ENCODE measurements around the gene BOD1L1.
A peak's percentile ranks its signal among the peaks of the same experiment; 100 is the strongest.

The BOD1L1 gene

DNA sequence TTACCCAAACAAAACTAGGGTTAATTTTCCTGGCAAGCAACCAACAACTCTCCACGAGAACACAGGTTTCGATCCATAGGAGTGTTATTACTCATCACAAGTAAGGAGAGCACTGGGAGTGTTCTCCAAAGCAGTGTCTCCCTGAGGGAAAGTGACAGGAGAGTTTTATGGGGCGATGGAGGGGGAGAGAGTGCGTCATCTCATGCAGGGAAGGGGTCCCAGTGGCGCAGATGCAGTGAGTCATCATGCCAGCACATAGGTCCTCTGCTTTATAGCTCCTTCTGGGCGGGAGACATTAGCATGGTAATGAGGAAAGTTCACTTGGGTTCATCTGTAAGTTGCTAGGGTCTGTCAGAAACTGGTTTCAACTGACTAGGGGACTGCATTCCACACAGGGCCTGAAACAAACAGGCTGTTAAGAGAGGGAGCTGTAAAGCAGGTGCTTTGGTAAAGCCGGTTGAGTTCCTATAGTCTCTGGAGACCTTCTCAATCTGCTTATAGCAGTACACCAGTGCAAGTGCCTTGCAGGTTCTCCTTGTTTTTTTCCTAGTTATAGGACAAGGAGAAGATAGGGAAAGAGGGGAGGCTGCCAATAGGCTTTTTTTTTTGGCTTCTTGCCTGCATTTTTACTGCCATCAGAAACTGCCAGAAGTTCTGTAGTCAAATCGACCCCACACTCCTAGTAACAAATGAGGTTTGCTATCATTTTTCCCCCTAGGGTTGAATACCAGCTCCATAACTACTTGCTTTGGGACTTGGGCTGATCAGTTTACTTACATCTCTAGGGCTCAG, 12.8 kb upstream of the BOD1L1 start (continued):
- TF ChIP-seq ZNF423 (tag by site-specific recombination; IDR thresholded peaks at IDR 0.05) = 0 out of 2 replicates have a peak, but pooled peaks have one; percentile 41
- TF ChIP-seq RBAK (tag by site-specific recombination; IDR thresholded peaks at IDR 0.05) = no peak
- no peak for TF ChIP-seq ZNF112 (tag by site-specific recombination; IDR thresholded peaks at IDR 0.05)
- TF ChIP-seq ZBTB44 (tag by site-specific recombination; IDR thresholded peaks at IDR 0.05) = peak; percentile 78
- TF ChIP-seq MZF1 (tag by site-specific recombination; IDR thresholded peaks at IDR 0.05; ENCODE audit: borderline replicate concordance) = no peak
- TF ChIP-seq, protein P1, sequence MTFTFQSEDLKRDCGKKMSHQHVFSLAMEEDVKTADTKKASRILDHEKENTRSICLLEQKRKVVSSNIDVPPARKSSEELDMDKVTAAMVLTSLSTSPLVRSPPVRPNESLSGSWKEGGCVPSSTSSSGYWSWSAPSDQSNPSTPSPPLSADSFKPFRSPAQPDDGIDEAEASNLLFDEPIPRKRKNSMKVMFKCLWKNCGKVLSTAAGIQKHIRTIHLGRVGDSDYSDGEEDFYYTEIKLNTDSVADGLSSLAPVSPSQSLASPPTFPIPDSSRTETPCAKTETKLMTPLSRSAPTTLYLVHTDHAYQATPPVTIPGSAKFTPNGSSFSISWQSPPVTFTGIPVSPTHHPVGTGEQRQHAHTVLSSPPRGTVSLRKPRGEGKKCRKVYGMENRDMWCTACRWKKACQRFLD (tag by site-specific recombination; IDR thresholded peaks at IDR 0.05) = no peak
- TF ChIP-seq ZNF266 (tag by site-specific recombination; IDR thresholded peaks at IDR 0.05; ENCODE audit: low read depth) = no peak
- TF ChIP-seq ZNF426 (tag by site-specific recombination; IDR thresholded peaks at IDR 0.05) = no peak
- TF ChIP-seq ZNF280C (tag by site-specific recombination; IDR thresholded peaks at IDR 0.05) = no peak
- TF ChIP-seq ZNF292 (tag by site-specific recombination; IDR thresholded peaks at IDR 0.05; ENCODE audit: borderline replicate concordance, low read depth) = no peak
- no peak for TF ChIP-seq ZBTB7A (tag by site-specific recombination; IDR thresholded peaks at IDR 0.05; ENCODE audit: low read depth)
- peak; percentile 83 for TF ChIP-seq ZBTB1 (tag by site-specific recombination; IDR thresholded peaks at IDR 0.05)
- peak; percentile 69; the same call in 1 of the 2 replicates for TF ChIP-seq ZNF76 (tag by site-specific recombination; IDR thresholded peaks at IDR 0.05; ENCODE audit: borderline replicate concordance, low read depth)
- TF ChIP-seq KLF7 (tag by site-specific recombination; IDR thresholded peaks at IDR 0.05; ENCODE audit: borderline replicate concordance) = no peak
- TF ChIP-seq ZNF571 (tag by site-specific recombination; IDR thresholded peaks at IDR 0.05) = no peak
- no peak for TF ChIP-seq ZNF488 (tag by site-specific recombination; IDR thresholded peaks at IDR 0.05)
- no peak for TF ChIP-seq ZNF701 (tag by site-specific recombination; IDR thresholded peaks at IDR 0.05)
- TF ChIP-seq ZNF549 (tag by site-specific recombination; IDR thresholded peaks at IDR 0.05) = no peak
- no peak for TF ChIP-seq ZNF560 (tag by site-specific recombination; IDR thresholded peaks at IDR 0.05; ENCODE audit: borderline replicate concordance)
- TF ChIP-seq ZNF132 (tag by site-specific recombination; IDR thresholded peaks at IDR 0.05; ENCODE audit: borderline replicate concordance) = no peak
- TF ChIP-seq ZNF830 (tag by site-specific recombination; IDR thresholded peaks at IDR 0.05; ENCODE audit: low read depth) = no peak
- no peak for TF ChIP-seq ZNF354C (tag by site-specific recombination; IDR thresholded peaks at IDR 0.05; ENCODE audit: borderline replicate concordance, low read depth)
- TF ChIP-seq REPIN1 (tag by site-specific recombination; IDR thresholded peaks at IDR 0.05; ENCODE audit: low read depth) = no peak
- no peak for TF ChIP-seq ZNF792 (tag by site-specific recombination; IDR thresholded peaks at IDR 0.05)
- TF ChIP-seq ZSCAN16 (tag by site-specific recombination; IDR thresholded peaks at IDR 0.05) = 0 out of 2 replicates have a peak, but pooled peaks have one; percentile 17
- TF ChIP-seq ZNF654 (tag by site-specific recombination; IDR thresholded peaks at IDR 0.05; ENCODE audit: low read depth) = no peak
- TF ChIP-seq ZNF473 (tag by site-specific recombination; IDR thresholded peaks at IDR 0.05) = no peak
- no peak for TF ChIP-seq ZNF530 (tag by site-specific recombination; IDR thresholded peaks at IDR 0.05; ENCODE audit: low read depth)
- no peak for TF ChIP-seq ZNF23 (tag by site-specific recombination; IDR thresholded peaks at IDR 0.05; ENCODE audit: borderline replicate concordance)
- TF ChIP-seq BCL6B (tag by site-specific recombination; IDR thresholded peaks at IDR 0.05) = no peak
- peak; percentile 86 for TF ChIP-seq ZBTB21 (tag by site-specific recombination; IDR thresholded peaks at IDR 0.05)
- no peak for TF ChIP-seq ZNF585B (tag by site-specific recombination; IDR thresholded peaks at IDR 0.05)
- TF ChIP-seq ZBTB8A (tag by site-specific recombination; IDR thresholded peaks at IDR 0.05) = 0 out of 2 replicates have a peak, but pooled peaks have one; percentile 19
- no peak for TF ChIP-seq ZFHX2 (tag by site-specific recombination; conservative IDR thresholded peaks at IDR 0.05)
